PC-9 (cell line): Measurements from ENCODE around the gene LACTB. TPM values are rescaled to one million over a fixed set of nuclear protein-coding genes. Genes with fewer than 3 reads are reported as not detected.

Experiments used
- BruUV-seq: library from RNA; stranded (reverse); fragments of 400-500 nt; replicated peaks from 2 replicates; lab custom pipeline; 2021; lab: Mats Ljungman, UMichigan
- CTCF ChIA-PET: fragments of 300-600 bp; sonication (Branson Sonifier 250); formaldehyde crosslinking; loops from one replicate; lab custom pipeline; 2022; ENCODE audit warnings: antibody characterized with exemption; lab: Charles Lee
- POLR2A ChIA-PET: fragments of 300-600 bp; sonication (Branson Sonifier 250); formaldehyde crosslinking; loops from one replicate; lab custom pipeline; 2022; ENCODE audit warnings: antibody characterized with exemption; ENCODE audit not compliant: unreplicated experiment; lab: Charles Lee
- DNase-seq, 2 experiments: peaks; one replicate each; pipeline versions ENCODE4 v3.0.0 to v3.0.0-alpha.2; 2015 to 2022; ENCODE audit warnings: mixed read lengths in 1 of 2
- H2AFZ ChIP-seq: fragments of 200-600 bp; sonication (generic); 2 replicates; pipeline ENCODE4 v1.8.1; 2017; ENCODE audit warnings: antibody characterized with exemption
- H3F3A ChIP-seq: fragments of 200-600 bp; sonication (generic); 2 replicates; pipeline ENCODE4 v1.8.1; 2017; ENCODE audit warnings: antibody characterized with exemption, mild to moderate bottlenecking, low read depth; ENCODE audit not compliant: insufficient read depth
- H3K27ac ChIP-seq: fragments of 200-600 bp; sonication (generic); 2 replicates; pipeline ENCODE4 v1.6.1; 2016; ENCODE audit warnings: mixed run types
- H3K27me3 ChIP-seq: fragments of 200-600 bp; sonication (generic); 2 replicates; pipeline ENCODE4 v1.6.1; 2016; ENCODE audit warnings: low read depth, mixed run types; ENCODE audit not compliant: insufficient read depth
- H3K36me3 ChIP-seq: fragments of 200-600 bp; sonication (generic); 2 replicates; pipeline ENCODE4 v1.6.1; 2016; ENCODE audit warnings: low read depth, mixed run types
- H3K4me1 ChIP-seq: fragments of 200-600 bp; sonication (generic); replicated peaks from 2 replicates; pipeline ENCODE4 v1.6.1; 2016; ENCODE audit warnings: mixed run types; ENCODE audit not compliant: insufficient read depth
- H3K4me2 ChIP-seq: fragments of 200-600 bp; sonication (generic); 2 replicates; pipeline ENCODE4 v1.6.1; 2017; ENCODE audit warnings: mixed run types
- H3K4me3 ChIP-seq: fragments of 200-600 bp; sonication (generic); 2 replicates; pipeline ENCODE4 v1.6.1; 2016; ENCODE audit warnings: mixed run types
- H3K79me2 ChIP-seq: fragments of 200-600 bp; sonication (generic); 2 replicates; pipeline ENCODE4 v1.6.1; 2017; ENCODE audit warnings: low read depth, mixed run types
- H3K9me2 ChIP-seq: fragments of 200-600 bp; sonication (generic); 2 replicates; pipeline ENCODE4 v1.8.1; 2017; ENCODE audit warnings: mild to moderate bottlenecking; ENCODE audit not compliant: insufficient read depth
- H3K9me3 ChIP-seq: fragments of 200-600 bp; sonication (generic); 2 replicates; pipeline ENCODE4 v1.8.1; 2016; ENCODE audit warnings: low read depth; ENCODE audit not compliant: insufficient read depth
- H4K20me1 ChIP-seq: fragments of 200-600 bp; sonication (generic); 2 replicates; pipeline ENCODE4 v1.8.1; 2017; ENCODE audit not compliant: insufficient read depth
- CTCF ChIP-seq: fragments of 200-600 bp; sonication (generic); conservative IDR thresholded peaks from 2 replicates; pipeline ENCODE4 v1.6.1; 2017; ENCODE audit warnings: mixed run types, antibody characterized with exemption, mild to moderate bottlenecking, moderate library complexity
- EZH2 ChIP-seq: fragments of 200-600 bp; sonication (generic); IDR thresholded peaks from 2 replicates; pipeline ENCODE4 v1.8.0; 2017; ENCODE audit warnings: antibody characterized with exemption, low read depth
- intact Hi-C: fragments of 100-400 bp; cut with micrococcal nuclease; formaldehyde crosslinking; loops from one replicate; pipeline ENCODE4 v1.10.0; 2022; ENCODE audit not compliant: unreplicated experiment
- total RNA-seq: library from RNA; stranded (reverse); gene quantifications from 2 replicates; pipeline ENCODE4 v1.2.3, GENCODE V29; 2021

The LACTB gene
- total RNA-seq, 1 experiment from 2014 or later: 17.1 TPM

- H3K27me3 ChIP-seq: no peaks in the 10 kb centered on the region
- H3K9me2 ChIP-seq: no peaks in the 10 kb centered on the region
- no peaks in the 10 kb centered on the region for H3K4me1 ChIP-seq
- H3K4me2 ChIP-seq: no peak overlapping the region
- no peaks in the 10 kb centered on the region for H3K9me3 ChIP-seq
- BruUV-seq: no TSS peak
- TF ChIP-seq EZH2: no peak
- no peak for TF ChIP-seq CTCF
- CTCF ChIA-PET: interaction anchor here (0.6 kb wide), 1 partner anchor 35 kb away, joined by 5 read pairs; no protein-coding TSS in a partner anchor
- H4K20me1 ChIP-seq: no peaks in the 10 kb centered on the region
- H3F3A ChIP-seq: no peaks in the 10 kb centered on the region
- H3K79me2 ChIP-seq: no peaks in the 10 kb centered on the region
- POLR2A ChIA-PET: no interaction called here
- intact Hi-C loops: no loop called here
- no peak overlapping the region for H3K27ac ChIP-seq
- H3K4me3 ChIP-seq: no peak overlapping the region
- no peak overlapping the region for H2AFZ ChIP-seq
- no peak for DNase-seq
- no peaks in the 10 kb centered on the region for H3K36me3 ChIP-seq
Measured at GRCh38 chr15:63083044-63083443, 38.6 kb upstream of the LACTB start.

GRCh38 chr15:63083541-63083940 is 38.1 kb upstream of the LACTB start:
- H3K4me3 ChIP-seq: no peak overlapping the region
- no peaks in the 10 kb centered on the region for H3K4me1 ChIP-seq
- no peak for TF ChIP-seq EZH2
- TF ChIP-seq CTCF: no peak
- H3K36me3 ChIP-seq: no peaks in the 10 kb centered on the region
- no TSS peak for BruUV-seq
- ChIA-PET CTCF (interaction anchor here (0.6 kb wide), 1 partner anchor 36 kb away, joined by 5 read pairs; no protein-coding TSS in a partner anchor), POLR2A (no interaction called here)
- no peaks in the 10 kb centered on the region for H3F3A ChIP-seq
- H4K20me1 ChIP-seq: no peaks in the 10 kb centered on the region
- H3K9me2 ChIP-seq: no peaks in the 10 kb centered on the region
- H3K4me2 ChIP-seq: no peak overlapping the region
- H3K9me3 ChIP-seq: no peaks in the 10 kb centered on the region
- H3K27me3 ChIP-seq: no peaks in the 10 kb centered on the region
- no peaks in the 10 kb centered on the region for H3K79me2 ChIP-seq
- DNase-seq: no peak
- H3K27ac ChIP-seq: no peak overlapping the region
- intact Hi-C loops: no loop called here
- no peak overlapping the region for H2AFZ ChIP-seq

- no peak for DNase-seq
- H3K27ac ChIP-seq: no peak overlapping the region
- no peaks in the 10 kb centered on the region for H4K20me1 ChIP-seq
- H3K9me3 ChIP-seq: no peaks in the 10 kb centered on the region
- TF ChIP-seq EZH2 (no peak), CTCF (no peak)
- H3F3A ChIP-seq: no peaks in the 10 kb centered on the region
- no TSS peak for BruUV-seq
- intact Hi-C loops: no loop called here
- CTCF ChIA-PET: no interaction called here
- H3K9me2 ChIP-seq: no peaks in the 10 kb centered on the region
- H2AFZ ChIP-seq: no peak overlapping the region
- POLR2A ChIA-PET: no interaction called here
- no peaks in the 10 kb centered on the region for H3K4me1 ChIP-seq
- H3K27me3 ChIP-seq: no peaks in the 10 kb centered on the region
- H3K79me2 ChIP-seq: no peaks in the 10 kb centered on the region
- H3K4me2 ChIP-seq: no peak overlapping the region
- H3K4me3 ChIP-seq: no peak overlapping the region
- H3K36me3 ChIP-seq: no peaks in the 10 kb centered on the region
Measured at GRCh38 chr15:63084806-63085205, 36.9 kb upstream of the LACTB start.
